Central memory CD8-positive, alpha-beta T cell (primary cell): ENCODE data around the gene RIMS4.

Experiments
- ATAC-seq: fragments of 150-1000 bp; cut with Tn5 transposase; replicated peaks from 2 replicates; pipeline ENCODE4 v1.10.0; 2022; ENCODE audit warnings: mild to moderate bottlenecking, moderate FRiP score, moderate number of reproducible peaks; ENCODE audit not compliant: poor library complexity, severe bottlenecking; ENCODE audit errors: extremely low read depth
- DNase-seq, 2 donors: peaks; one replicate each; pipeline ENCODE4 v3.0.0; 2021; ENCODE audit warnings: low spot score in 2 of 2
- H3K27ac Mint-ChIP-seq: one replicate; pipeline ENCODE4 v1.8.0; 2022; ENCODE audit warnings: low read depth, mild to moderate bottlenecking, moderate library complexity, mixed read lengths
- H3K27me3 Mint-ChIP-seq: one replicate; pipeline ENCODE4 v1.8.0; 2022; ENCODE audit warnings: mixed read lengths
- H3K36me3 Mint-ChIP-seq: one replicate; pipeline ENCODE4 v1.8.0; 2022; ENCODE audit warnings: mild to moderate bottlenecking, moderate library complexity, mixed read lengths; ENCODE audit not compliant: insufficient read depth
- H3K4me1 Mint-ChIP-seq: one replicate; pipeline ENCODE4 v1.8.0; 2022; ENCODE audit warnings: mixed read lengths
- H3K4me3 Mint-ChIP-seq: one replicate; pipeline ENCODE4 v1.8.0; 2022; ENCODE audit warnings: mild to moderate bottlenecking, moderate library complexity, mixed read lengths
- H3K9me3 Mint-ChIP-seq: one replicate; pipeline ENCODE4 v1.8.0; 2022; ENCODE audit warnings: mixed read lengths

The RIMS4 gene

DNA sequence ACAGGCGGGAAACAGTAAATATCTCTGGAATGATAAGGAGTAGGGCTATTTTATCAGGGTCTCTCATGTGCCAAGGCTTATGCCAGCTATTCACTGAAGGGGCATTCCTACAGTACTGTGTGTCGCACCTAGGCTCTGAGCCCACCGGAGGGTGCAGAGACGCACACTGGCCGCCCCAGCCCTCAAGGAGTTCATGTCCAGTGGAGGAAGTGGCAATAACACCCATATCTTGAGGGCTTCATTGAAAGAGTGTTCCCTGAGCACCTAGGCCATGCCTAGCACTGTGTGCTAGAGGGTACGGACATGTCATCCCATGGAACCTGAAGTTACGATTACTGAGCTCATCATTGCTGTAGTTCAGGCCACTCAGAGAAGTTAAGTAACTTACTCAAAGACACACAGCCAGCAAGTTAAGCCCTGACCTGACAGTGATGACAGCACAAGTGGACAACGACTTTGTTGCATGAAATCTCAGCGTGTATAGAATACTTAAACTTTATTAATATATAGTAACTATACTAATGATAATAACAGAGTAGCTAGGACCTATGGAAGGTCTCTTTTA is 86.5 kb downstream of the RIMS4 start:
- no peaks in the 10 kb centered on the region for H3K27me3 Mint-ChIP-seq
- H3K36me3 Mint-ChIP-seq, result no peaks in the 10 kb centered on the region
- H3K4me1 Mint-ChIP-seq, result no peaks in the 10 kb centered on the region
- DNase-seq (no peak), ATAC-seq (no peak)
- H3K27ac Mint-ChIP-seq, result no peak overlapping the region
- H3K9me3 Mint-ChIP-seq, result no peaks in the 10 kb centered on the region
- H3K4me3 Mint-ChIP-seq, result no peak overlapping the region

DNA sequence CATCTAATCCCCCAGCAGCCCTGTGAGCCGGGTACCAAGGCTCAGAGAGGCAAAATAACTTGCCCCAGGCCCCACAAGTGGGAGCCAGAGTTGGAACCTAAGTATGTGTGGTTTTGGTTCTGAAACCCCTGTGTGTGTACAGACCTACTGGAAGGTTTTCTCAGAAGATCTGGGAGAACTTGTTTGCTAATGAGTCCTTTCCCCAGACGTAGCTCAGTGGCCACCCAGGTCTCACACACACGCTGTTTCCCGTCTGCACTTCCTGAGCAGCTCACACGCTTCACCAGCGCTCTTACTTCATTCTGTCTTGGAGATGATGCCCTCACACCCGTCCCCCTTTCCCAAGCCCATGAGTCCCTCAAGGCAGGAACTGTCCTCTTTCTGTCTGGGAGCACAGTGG is 87.0 kb downstream of the RIMS4 start:
- DNase-seq (no peak), ATAC-seq (no peak)
- Mint-ChIP-seq H3K27ac (no peak overlapping the region), H3K4me1 (no peaks in the 10 kb centered on the region), H3K9me3 (no peaks in the 10 kb centered on the region), H3K27me3 (no peaks in the 10 kb centered on the region), H3K4me3 (no peak overlapping the region), H3K36me3 (no peaks in the 10 kb centered on the region)

DNA sequence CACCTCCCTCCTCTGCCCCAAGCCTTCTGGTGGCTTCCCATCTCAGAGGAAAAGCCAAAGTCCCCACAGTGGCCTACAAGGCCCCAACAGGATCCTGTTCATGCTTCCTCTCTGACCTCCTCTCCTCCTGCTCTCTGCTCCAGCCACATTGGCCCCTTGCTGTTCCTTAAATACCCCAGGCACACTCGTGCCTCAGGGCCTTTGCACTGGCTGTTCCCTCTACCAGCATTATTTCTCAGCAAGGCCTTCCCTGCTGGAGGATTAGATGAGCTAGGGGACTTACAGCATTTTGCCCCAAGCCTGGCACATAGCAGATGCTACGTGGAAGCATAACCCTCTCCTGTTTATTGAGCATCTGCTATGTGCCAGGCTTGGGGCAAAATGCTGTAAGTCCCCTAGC is 87.4 kb downstream of the RIMS4 start:
- H3K9me3 Mint-ChIP-seq, result no peaks in the 10 kb centered on the region
- no peak overlapping the region for H3K4me3 Mint-ChIP-seq
- no peaks in the 10 kb centered on the region for H3K4me1 Mint-ChIP-seq
- ATAC-seq (no peak), DNase-seq (no peak)
- H3K27ac Mint-ChIP-seq, result no peak overlapping the region
- no peaks in the 10 kb centered on the region for H3K27me3 Mint-ChIP-seq
- H3K36me3 Mint-ChIP-seq, result no peaks in the 10 kb centered on the region

DNA sequence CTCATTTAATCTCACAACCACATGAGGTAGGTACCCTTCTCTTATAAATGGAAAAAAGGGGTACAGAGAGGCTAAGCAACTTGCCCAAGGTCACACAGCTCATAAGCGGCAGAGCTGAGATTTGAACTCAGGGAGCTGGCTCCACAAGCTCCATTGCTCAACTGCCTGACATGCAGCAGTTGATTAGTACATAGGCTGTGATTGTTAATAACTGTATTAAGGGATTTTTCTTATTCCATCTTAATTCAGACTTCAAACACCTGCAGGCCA is 88.6 kb downstream of the RIMS4 start:
- ATAC-seq, result no peak
- no peak overlapping the region for H3K27ac Mint-ChIP-seq
- no peak overlapping the region for H3K4me3 Mint-ChIP-seq
- H3K4me1 Mint-ChIP-seq, result no peaks in the 10 kb centered on the region
- H3K27me3 Mint-ChIP-seq, result no peaks in the 10 kb centered on the region
- H3K36me3 Mint-ChIP-seq, result no peaks in the 10 kb centered on the region
- DNase-seq, result no peak
- H3K9me3 Mint-ChIP-seq, result no peaks in the 10 kb centered on the region

DNA sequence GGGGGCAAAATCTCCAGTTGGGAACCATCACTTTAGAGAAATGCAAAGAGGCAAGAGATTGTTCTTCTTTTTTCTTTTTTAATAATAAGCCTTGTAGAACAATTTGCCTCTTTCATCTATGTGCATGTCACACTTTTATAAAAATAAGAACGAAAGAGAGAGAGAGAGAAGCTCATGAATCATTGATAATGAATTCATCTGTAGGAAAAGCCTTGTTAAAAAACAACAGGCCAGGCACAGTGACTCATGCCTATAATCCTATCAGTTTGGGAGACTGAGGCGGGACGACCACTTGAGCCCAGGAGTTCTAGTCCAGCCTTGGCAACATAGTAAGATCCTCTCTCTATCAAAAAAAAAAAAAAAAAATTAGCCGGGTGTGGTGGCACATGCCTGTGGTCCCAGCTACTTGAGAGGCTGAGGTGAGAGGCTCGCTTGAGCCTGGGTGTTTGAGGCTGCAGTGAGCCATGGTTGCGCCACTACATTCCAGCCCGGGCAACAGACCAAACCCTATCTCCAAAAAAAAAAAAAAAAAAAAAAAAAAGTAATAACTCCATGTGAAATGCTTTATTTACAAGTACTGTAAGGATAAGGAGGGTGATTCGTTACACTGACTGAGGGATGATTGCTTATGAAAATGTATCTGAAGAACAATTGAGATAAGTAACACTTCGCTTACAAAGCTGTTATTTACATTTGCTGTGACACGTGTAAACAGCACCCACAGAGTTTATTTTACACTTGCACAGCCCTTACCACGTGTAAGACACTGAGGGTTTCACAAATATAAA is 89.2 kb downstream of the RIMS4 start:
- H3K36me3 Mint-ChIP-seq, result no peaks in the 10 kb centered on the region
- DNase-seq, result no peak
- H3K27ac Mint-ChIP-seq, result no peak overlapping the region

DNA sequence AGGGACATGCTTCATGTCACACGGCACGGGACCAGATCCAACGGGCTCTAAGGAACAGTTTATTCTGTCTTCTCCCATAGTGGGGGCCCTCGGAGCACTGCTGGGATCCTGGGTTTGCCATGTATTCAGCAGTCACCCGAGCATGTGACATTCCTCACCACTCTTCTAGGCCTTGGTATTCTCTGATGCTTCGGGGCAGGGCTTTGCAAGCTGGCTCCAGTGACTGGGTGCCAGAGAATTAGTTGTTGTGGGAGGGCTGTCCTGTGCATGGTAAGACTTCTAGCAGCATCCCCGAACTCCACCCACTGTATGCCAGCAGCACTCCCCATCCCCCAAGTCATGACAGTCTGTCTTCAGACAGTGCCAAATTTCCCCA is 89.7 kb downstream of the RIMS4 start:
- H3K9me3 Mint-ChIP-seq, result no peaks in the 10 kb centered on the region
- ATAC-seq, result no peak
- H3K27me3 Mint-ChIP-seq, result no peaks in the 10 kb centered on the region
- H3K4me3 Mint-ChIP-seq, result no peak overlapping the region
- no peak overlapping the region for H3K27ac Mint-ChIP-seq
- no peaks in the 10 kb centered on the region for H3K36me3 Mint-ChIP-seq
- H3K4me1 Mint-ChIP-seq, result no peaks in the 10 kb centered on the region
- no peak for DNase-seq

More for the DNA sequence above, 89.2 kb downstream of the RIMS4 start:
- no peak for ATAC-seq
- Mint-ChIP-seq H3K9me3 (no peaks in the 10 kb centered on the region), H3K27me3 (no peaks in the 10 kb centered on the region), H3K4me1 (no peaks in the 10 kb centered on the region), H3K4me3 (no peak overlapping the region)

DNA sequence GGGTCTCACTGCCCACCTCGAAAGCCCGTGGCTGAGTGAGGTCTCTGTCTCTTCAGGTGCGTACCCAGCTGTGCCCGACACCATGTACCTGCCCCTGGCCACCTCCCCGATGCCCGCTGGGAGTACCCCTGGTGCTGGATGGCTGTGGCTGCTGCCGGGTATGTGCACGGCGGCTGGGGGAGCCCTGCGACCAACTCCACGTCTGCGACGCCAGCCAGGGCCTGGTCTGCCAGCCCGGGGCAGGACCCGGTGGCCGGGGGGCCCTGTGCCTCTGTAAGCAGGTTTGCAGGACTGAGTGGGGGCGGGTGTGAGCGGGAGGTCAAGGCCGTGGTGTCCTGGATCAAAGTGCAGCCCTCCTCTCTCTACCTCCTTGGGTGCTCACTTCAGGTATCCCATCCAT is 90.5 kb downstream of the RIMS4 start:
- no peak overlapping the region for H3K27ac Mint-ChIP-seq
- H3K4me3 Mint-ChIP-seq, result no peak overlapping the region
- H3K9me3 Mint-ChIP-seq, result no peaks in the 10 kb centered on the region
- DNase-seq (no peak), ATAC-seq (no peak)
- no peaks in the 10 kb centered on the region for H3K36me3 Mint-ChIP-seq
- H3K27me3 Mint-ChIP-seq, result no peaks in the 10 kb centered on the region
- H3K4me1 Mint-ChIP-seq, result no peaks in the 10 kb centered on the region

DNA sequence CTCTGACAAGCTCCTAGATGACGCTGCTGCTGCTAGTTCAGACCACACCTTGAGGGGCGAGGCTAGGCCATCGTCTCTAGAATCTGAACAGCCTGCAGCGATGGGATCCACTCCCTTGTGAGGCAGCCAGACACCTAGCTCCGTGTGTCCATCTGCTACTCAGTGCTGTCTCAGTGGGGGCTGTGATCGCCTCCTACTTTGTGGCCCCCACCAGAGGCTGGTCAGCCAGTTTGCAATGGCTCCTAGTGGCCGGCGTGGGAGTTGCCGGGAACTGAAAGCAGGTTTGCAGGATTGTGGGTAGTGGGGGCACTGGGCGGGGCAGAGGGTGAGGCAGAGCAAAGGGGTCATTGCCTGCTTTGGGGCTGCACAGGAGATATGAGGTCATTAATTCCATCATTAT is 92.4 kb downstream of the RIMS4 start:
- ATAC-seq (no peak), DNase-seq (no peak)
- H3K36me3 Mint-ChIP-seq, result no peaks in the 10 kb centered on the region
- H3K4me3 Mint-ChIP-seq, result no peak overlapping the region
- H3K4me1 Mint-ChIP-seq, result no peaks in the 10 kb centered on the region
- peaks cover 10% of the 10 kb centered on the region for H3K27me3 Mint-ChIP-seq
- no peaks in the 10 kb centered on the region for H3K9me3 Mint-ChIP-seq
- H3K27ac Mint-ChIP-seq, result no peak overlapping the region

DNA sequence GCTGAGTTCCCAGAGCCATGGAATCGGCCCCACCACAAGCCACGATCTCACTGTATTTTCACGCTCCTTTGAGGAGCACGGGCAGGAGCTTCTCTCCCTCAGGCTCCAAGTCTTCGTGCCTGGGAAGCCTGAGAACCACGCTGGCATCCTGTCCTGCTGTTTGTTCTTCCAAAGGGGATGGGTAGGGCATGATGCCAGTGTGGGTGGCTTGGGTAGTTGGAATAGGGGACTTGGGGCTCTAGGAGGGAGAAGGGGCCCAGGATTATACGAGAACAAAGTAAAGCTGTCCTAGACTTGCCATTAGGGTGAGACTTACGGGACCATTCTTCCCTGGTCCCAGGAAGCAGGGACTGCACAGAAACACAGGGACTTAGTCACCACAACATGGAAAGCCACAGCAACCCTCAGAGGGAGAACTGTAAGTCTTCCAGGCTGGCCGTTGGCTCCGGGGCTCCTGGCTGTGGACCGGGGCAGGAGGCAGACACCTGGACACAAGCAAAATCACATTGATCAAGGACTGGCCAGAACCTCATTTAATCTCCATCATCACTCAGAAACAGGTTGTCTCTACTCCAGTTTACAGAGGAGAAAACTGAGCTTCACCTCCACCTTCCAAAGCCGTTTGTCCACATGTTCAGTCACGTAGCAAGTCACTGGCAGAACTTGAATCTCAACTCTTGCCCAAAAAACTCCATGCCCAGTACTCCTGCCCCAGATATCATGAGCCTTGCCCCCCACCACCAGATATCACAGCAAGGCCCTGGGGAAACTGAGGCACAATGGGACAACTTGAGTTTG is 93.8 kb downstream of the RIMS4 start:
- DNase-seq (no peak), ATAC-seq (no peak)
- H3K4me1 Mint-ChIP-seq, result no peaks in the 10 kb centered on the region
- no peak overlapping the region for H3K4me3 Mint-ChIP-seq
- H3K9me3 Mint-ChIP-seq, result no peaks in the 10 kb centered on the region
- peaks cover 19% of the 10 kb centered on the region for H3K27me3 Mint-ChIP-seq
- H3K27ac Mint-ChIP-seq, result no peak overlapping the region
- no peaks in the 10 kb centered on the region for H3K36me3 Mint-ChIP-seq

DNA sequence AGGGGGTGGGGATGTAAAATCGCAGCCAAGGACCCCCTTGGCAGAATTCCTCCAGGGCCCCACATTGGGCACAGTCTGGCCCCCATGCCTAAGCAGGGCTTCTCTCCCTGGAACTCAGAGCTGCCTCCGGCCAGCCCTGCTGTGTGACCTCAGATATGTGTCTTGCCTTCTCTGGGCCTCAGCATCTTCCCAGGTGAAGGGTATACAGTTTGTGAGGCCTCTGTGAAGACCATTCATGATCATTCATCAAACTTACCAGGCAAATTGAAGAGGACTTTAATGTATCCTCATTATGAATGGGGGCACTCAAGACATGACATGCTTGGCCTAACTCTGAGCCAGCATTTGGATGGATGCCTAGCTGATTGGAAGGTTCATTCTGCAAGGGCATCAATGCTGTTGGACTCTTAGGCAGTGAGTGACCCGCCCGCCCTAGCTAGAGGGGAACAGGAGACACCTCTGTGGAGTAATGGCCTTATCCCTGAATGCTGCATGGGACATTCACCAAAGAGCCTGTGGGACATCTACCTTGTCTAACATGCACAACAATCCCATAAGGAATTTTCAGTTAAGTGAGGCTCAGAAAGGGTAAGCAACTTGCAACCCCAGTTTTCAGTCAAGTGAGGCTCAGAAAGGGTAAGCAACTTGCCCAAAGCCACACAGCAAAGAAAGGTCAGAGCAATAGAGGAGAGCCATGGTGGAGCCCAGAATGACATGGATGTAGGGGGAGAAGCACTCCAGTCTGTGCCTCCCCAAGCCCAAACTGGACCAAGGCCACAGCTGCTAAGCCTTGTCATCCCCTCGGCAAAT is 94.6 kb downstream of the RIMS4 start:
- ATAC-seq (no peak), DNase-seq (no peak)
- Mint-ChIP-seq H3K4me3 (no peak overlapping the region), H3K4me1 (no peaks in the 10 kb centered on the region), H3K9me3 (no peaks in the 10 kb centered on the region), H3K27ac (no peak overlapping the region), H3K27me3 (peaks cover 25% of the 10 kb centered on the region), H3K36me3 (no peaks in the 10 kb centered on the region)

DNA sequence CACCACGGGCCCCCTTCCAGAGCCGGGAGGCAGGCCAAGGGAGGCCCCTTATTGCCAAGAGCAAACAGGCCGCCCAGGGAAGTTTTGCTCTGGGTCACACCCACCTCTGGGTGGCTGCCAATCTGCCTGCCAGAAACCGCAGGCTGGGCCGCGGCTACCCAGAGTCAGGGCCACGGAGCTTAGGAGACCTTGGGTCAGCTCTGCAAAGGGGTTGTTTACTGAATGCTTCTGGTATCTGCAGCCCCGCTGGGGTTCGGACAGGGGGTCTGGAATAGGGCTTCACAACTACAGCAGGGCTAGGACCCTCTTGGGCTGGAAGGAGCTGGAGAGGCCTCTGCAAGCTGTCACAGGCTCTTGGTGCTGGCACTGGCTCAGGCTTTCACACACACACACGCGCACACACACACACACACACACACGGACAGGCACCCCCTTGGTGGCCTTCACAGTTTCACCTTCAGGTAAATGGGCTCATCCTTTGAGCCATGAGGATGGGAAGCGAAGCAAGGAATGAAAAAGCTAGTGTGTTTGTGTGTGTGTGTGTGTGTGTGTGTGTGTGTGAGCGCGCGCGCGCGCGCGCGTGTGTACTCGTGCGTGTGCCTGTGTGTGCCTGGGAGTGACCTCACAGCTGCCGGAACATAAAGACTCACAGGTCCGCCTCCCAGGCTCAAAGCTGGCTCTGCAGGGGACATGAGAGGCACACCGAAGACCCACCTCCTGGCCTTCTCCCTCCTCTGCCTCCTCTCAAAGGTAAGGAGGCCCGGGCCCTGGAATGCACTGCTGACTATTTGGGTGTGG is 95.4 kb downstream of the RIMS4 start, which contains the start of gene CCN5:
Gene CCN5, plus strand, starts transcription at position 669 of the 798 bp plus-strand sequence. Its CDS starts 22 bp downstream, at position 691.
- DNase-seq (no peak), ATAC-seq (no peak)
- no peak within 1 kb of the TSS for H3K4me3 Mint-ChIP-seq
- H3K27me3 Mint-ChIP-seq, result peaks cover 25% of the 10 kb centered on the region
- H3K9me3 Mint-ChIP-seq, result no peaks in the 10 kb centered on the region
- no peak within 1 kb of the TSS for H3K27ac Mint-ChIP-seq
- no peaks in the 10 kb centered on the region for H3K4me1 Mint-ChIP-seq
- no peaks in the 10 kb centered on the region for H3K36me3 Mint-ChIP-seq

DNA sequence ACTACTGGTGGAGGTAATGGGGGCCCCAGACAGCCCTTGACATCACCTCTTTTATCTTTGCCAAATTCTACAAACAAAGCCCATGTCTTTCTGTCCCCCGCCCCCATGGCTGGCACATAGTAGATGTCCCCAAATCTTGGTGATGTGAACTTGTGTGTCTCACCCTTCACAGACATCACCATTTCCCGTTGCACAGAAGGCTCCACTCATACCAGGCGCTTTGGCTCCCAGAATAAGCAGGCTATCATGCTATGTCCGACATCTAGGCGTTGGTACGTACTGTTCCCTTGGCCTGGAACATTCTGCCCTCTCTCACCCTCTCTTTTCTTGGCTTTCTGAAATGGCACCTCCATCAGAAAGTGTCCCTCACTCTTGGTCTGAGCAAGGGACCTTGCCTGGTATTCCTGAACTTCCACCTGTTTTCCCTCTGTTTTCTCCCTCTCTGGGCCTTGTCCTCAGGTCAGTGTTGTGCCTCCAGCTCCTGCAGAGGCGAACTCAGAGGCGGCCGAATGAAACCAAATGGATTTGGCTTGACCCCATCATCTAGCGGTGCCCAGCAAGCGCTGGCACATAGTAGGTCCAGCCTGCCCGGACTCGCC is 96.1 kb downstream of the RIMS4 start:
- no peaks in the 10 kb centered on the region for H3K4me1 Mint-ChIP-seq
- no peak overlapping the region for H3K4me3 Mint-ChIP-seq
- no peaks in the 10 kb centered on the region for H3K36me3 Mint-ChIP-seq
- no peak for ATAC-seq
- H3K27ac Mint-ChIP-seq, result no peak overlapping the region
- no peaks in the 10 kb centered on the region for H3K9me3 Mint-ChIP-seq
- H3K27me3 Mint-ChIP-seq, result peaks cover 25% of the 10 kb centered on the region
- DNase-seq, result no peak
